Activated gamma-delta T cell treated with anti-CD3 and anti-CD28 coated beads, Interleukin-2, amount 50 U/mL, for 16 hours (primary cell): ENCODE results near the gene SLC5A1.

Source experiments
- DNase-seq: peaks from one replicate; pipeline ENCODE4 v3.0.0-alpha.2; 2020; ENCODE audit warnings: low read depth

SLC5A1 gene

GRCh38 chr22:32042924-32043323, at the start of gene SLC5A1:
Gene SLC5A1 (plus strand): TSS chr22:32043261. CDS start chr22:32043282, 21 bp downstream.
- no peak for DNase-seq

- no peak for DNase-seq
These were observed 48.0 kb upstream of the SLC5A1 start for GRCh38 chr22:31995046-31995445.

GRCh38 chr22:31995807-31996206, 47.3 kb upstream of the SLC5A1 start:
- no peak for DNase-seq

GRCh38 chr22:31998784-31999385, 44.2 kb upstream of the SLC5A1 start:
- no peak for DNase-seq

GRCh38 chr22:32000181-32000580, 42.9 kb upstream of the SLC5A1 start:
- DNase-seq, result no peak

- no peak for DNase-seq
These were observed 37.6 kb upstream of the SLC5A1 start for GRCh38 chr22:32005453-32005852.

GRCh38 chr22:32013200-32013599, 29.9 kb upstream of the SLC5A1 start:
- no peak for DNase-seq

- DNase-seq, result no peak
These were observed 27.0 kb upstream of the SLC5A1 start for GRCh38 chr22:32016081-32016480.

GRCh38 chr22:32018056-32018455, 25.0 kb upstream of the SLC5A1 start:
- no peak for DNase-seq

GRCh38 chr22:32020117-32020516, 22.9 kb upstream of the SLC5A1 start:
- no peak for DNase-seq

GRCh38 chr22:32021716-32022115, 21.3 kb upstream of the SLC5A1 start:
- no peak for DNase-seq

GRCh38 chr22:32023251-32023827, 19.7 kb upstream of the SLC5A1 start:
- no peak for DNase-seq

GRCh38 chr22:32024796-32025195, 18.3 kb upstream of the SLC5A1 start:
- DNase-seq, result no peak

GRCh38 chr22:32030518-32031247, 12.4 kb upstream of the SLC5A1 start:
- no peak for DNase-seq

GRCh38 chr22:32031466-32031865, 11.6 kb upstream of the SLC5A1 start:
- DNase-seq, result no peak

GRCh38 chr22:32034275-32034674, 8.8 kb upstream of the SLC5A1 start:
- no peak for DNase-seq

GRCh38 chr22:32037236-32037635, 5.8 kb upstream of the SLC5A1 start:
- no peak for DNase-seq

GRCh38 chr22:32040324-32040904, 2.6 kb upstream of the SLC5A1 start:
- DNase-seq, result no peak

- no peak for DNase-seq
These were observed 330 bp downstream of the SLC5A1 start for GRCh38 chr22:32043391-32043790.

- no peak for DNase-seq
These were observed 1.4 kb downstream of the SLC5A1 start for GRCh38 chr22:32044477-32044876.

GRCh38 chr22:32044913-32045312, 1.9 kb downstream of the SLC5A1 start:
- DNase-seq, result no peak

- no peak for DNase-seq
These were observed 5.0 kb downstream of the SLC5A1 start for GRCh38 chr22:32048069-32048468.
